GM12878 (cell line): ENCODE measurements around the gene SYNGR4. TPM values are rescaled to one million over a fixed set of nuclear protein-coding genes. Genes with fewer than 3 reads are reported as not detected.

Experiments
- ATAC-seq: fragments of 200-7000 bp; cut with Tn5 transposase; 3 replicates; pipeline ENCODE4 v1.9.1; 2020; ENCODE audit warnings: mild to moderate bottlenecking, moderate library complexity
- BruUV-seq: library from RNA; stranded (reverse); fragments of 400-500 nt; replicated peaks from 2 replicates; lab custom pipeline; 2021; lab: Mats Ljungman, UMichigan
- CTCF ChIA-PET: fragments of 300-600 bp; sonication (Branson Sonifier 250); formaldehyde crosslinking; extraction: SDS; loops from one replicate; lab custom pipeline; 2021; ENCODE audit warnings: inconsistent platforms; lab: Yijun Ruan, JAX
- POLR2A ChIA-PET: fragments of 350-600 bp; formaldehyde crosslinking; extraction: SDS; loops from one replicate; lab custom pipeline; 2021; ENCODE audit warnings: inconsistent platforms; lab: Charles Lee
- RAD21 ChIA-PET: fragments of 300-600 bp; sonication (Branson Sonifier 250); formaldehyde crosslinking; loops from one replicate; lab custom pipeline; 2023; ENCODE audit warnings: antibody characterized with exemption; ENCODE audit not compliant: unreplicated experiment; lab: Charles Lee
- SMC1A ChIA-PET: fragments of 300-600 bp; sonication (Branson Sonifier 250); formaldehyde crosslinking; loops from one replicate; lab custom pipeline; 2023; ENCODE audit not compliant: unreplicated experiment, uncharacterized antibody; lab: Charles Lee
- DNase-seq: peaks from one replicate; pipeline ENCODE4 v3.0.0-alpha.2; 2011; ENCODE audit warnings: low read depth, low spot score
- FAIRE-seq: peaks from 3 replicates; lab custom pipeline; 2011; peaks lifted over from hg19 to GRCh38; lab: Jason Lieb, UNC
- H2AFZ ChIP-seq: 2 replicates; pipeline ENCODE4 v1.6.0; 2011; ENCODE audit warnings: low read depth, low read length, control low read depth; ENCODE audit not compliant: control insufficient read depth
- H3K27ac ChIP-seq: 2 replicates; pipeline ENCODE4 v1.5.1; 2011; ENCODE audit warnings: control low read depth; ENCODE audit not compliant: control insufficient read depth, insufficient read depth
- H3K27me3 ChIP-seq, 2 experiments: replicated peaks in 1 of 2; 2 replicates each; pipeline versions ENCODE4 v1.6.0 to v1.6.1; 2011; ENCODE audit warnings: low read length in 1 of 2; ENCODE audit not compliant: control insufficient read depth in 2 of 2, insufficient read depth in 2 of 2
- H3K36me3 ChIP-seq, 2 experiments: 2 replicates each; pipeline ENCODE4 v1.5.1; 2011; ENCODE audit warnings: low read length in 1 of 2; ENCODE audit not compliant: control insufficient read depth in 2 of 2, insufficient read depth in 2 of 2
- H3K4me1 ChIP-seq: 2 replicates; pipeline ENCODE4 v1.6.1; 2011; ENCODE audit warnings: mild to moderate bottlenecking, low read length, moderate library complexity, mixed read lengths; ENCODE audit not compliant: control insufficient read depth, insufficient read depth
- H3K4me2 ChIP-seq: 2 replicates; pipeline ENCODE4 v1.6.0; 2011; ENCODE audit warnings: control low read depth; ENCODE audit not compliant: control insufficient read depth, insufficient read depth
- H3K4me3 ChIP-seq: fragments of 200-600 bp; sonication (generic); 2 replicates; pipeline ENCODE4 v1.5.1; 2016
- H3K79me2 ChIP-seq: 2 replicates; pipeline ENCODE4 v1.6.0; 2011; ENCODE audit warnings: low read length; ENCODE audit not compliant: control insufficient read depth, insufficient read depth
- H3K9ac ChIP-seq: 2 replicates; pipeline ENCODE4 v1.8.0; 2011; ENCODE audit warnings: low read length, control low read depth, mixed read lengths; ENCODE audit not compliant: control insufficient read depth, insufficient read depth
- H3K9me3 ChIP-seq: replicated peaks from 3 replicates; pipeline ENCODE4 v1.5.1; 2011; ENCODE audit warnings: mild to moderate bottlenecking, low read length; ENCODE audit not compliant: control insufficient read depth, insufficient read depth
- H4K20me1 ChIP-seq: 2 replicates; pipeline ENCODE4 v1.6.0; 2011; ENCODE audit not compliant: control insufficient read depth, insufficient read depth
- BCL11A ChIP-seq: IDR thresholded peaks from 2 replicates; pipeline ENCODE4 v1.6.1; 2011; ENCODE audit warnings: low read depth, low read length
- EZH2 ChIP-seq: IDR thresholded peaks from 2 replicates; pipeline ENCODE4 v1.6.1; 2012; ENCODE audit warnings: low read depth, mild to moderate bottlenecking, control low read depth, inconsistent platforms, low read length, borderline replicate concordance; ENCODE audit not compliant: control insufficient read depth
- FOS ChIP-seq: IDR thresholded peaks from 3 replicates; pipeline ENCODE4 v1.6.1; 2011; ENCODE audit warnings: borderline replicate concordance; ENCODE audit not compliant: insufficient read length; ENCODE audit errors: extremely low read depth
- LARP7 ChIP-seq: fragments of 450-650 bp; IDR thresholded peaks from 2 replicates; pipeline ENCODE4 v1.6.1; 2017; ENCODE audit warnings: mild to moderate bottlenecking
- MYC ChIP-seq: IDR thresholded peaks from 2 replicates; pipeline ENCODE4 v1.6.1; 2011; ENCODE audit warnings: mild to moderate bottlenecking, low read length, moderate library complexity, inconsistent platforms; ENCODE audit not compliant: insufficient read depth, insufficient replicate concordance, insufficient read length, severe bottlenecking
- NFYA ChIP-seq: IDR thresholded peaks from 2 replicates; pipeline ENCODE4 v1.6.1; 2011; ENCODE audit warnings: low read depth, mild to moderate bottlenecking, low read length, improper control_type of control experiment, borderline replicate concordance
- NR2C1 ChIP-seq: fragments of 450-650 bp; IDR thresholded peaks from 2 replicates; pipeline ENCODE4 v1.6.1; 2017; ENCODE audit warnings: antibody characterized with exemption, mild to moderate bottlenecking, moderate library complexity
- RELA ChIP-seq: fragments of 450-650 bp; IDR thresholded peaks from 2 replicates; pipeline ENCODE4 v1.8.0; 2014; ENCODE audit warnings: borderline replicate concordance; ENCODE audit not compliant: partially characterized antibody
- SMAD1 ChIP-seq: fragments of 450-650 bp; IDR thresholded peaks from 2 replicates; pipeline ENCODE4 v1.6.1; 2018; ENCODE audit warnings: mild to moderate bottlenecking, low read depth; ENCODE audit not compliant: partially characterized antibody
- SMC3 ChIP-seq: IDR thresholded peaks from 2 replicates; pipeline ENCODE4 v1.6.1; 2011; ENCODE audit warnings: low read length, improper control_type of control experiment, borderline replicate concordance
- SUZ12 ChIP-seq: fragments of 200-600 bp; sonication (generic); IDR thresholded peaks from one replicate; pipeline ENCODE4 v1.6.1; 2018; ENCODE audit warnings: antibody characterized with exemption, mild to moderate bottlenecking; ENCODE audit not compliant: unreplicated experiment
- YBX1 ChIP-seq: fragments of 450-650 bp; IDR thresholded peaks from 2 replicates; pipeline ENCODE4 v1.6.1; 2016; ENCODE audit warnings: antibody characterized with exemption
- ZNF384 ChIP-seq: IDR thresholded peaks from 2 replicates; pipeline ENCODE4 v1.6.1; 2012; ENCODE audit warnings: low read depth, mild to moderate bottlenecking, low read length, improper control_type of control experiment, borderline replicate concordance
- ZNF622 ChIP-seq: fragments of 450-650 bp; IDR thresholded peaks from 2 replicates; pipeline ENCODE4 v1.6.1; 2017; ENCODE audit warnings: mild to moderate bottlenecking, inconsistent platforms
- ZSCAN29 ChIP-seq: fragments of 450-650 bp; IDR thresholded peaks from 2 replicates; pipeline ENCODE4 v1.6.1; 2017; ENCODE audit warnings: mild to moderate bottlenecking, moderate library complexity
- WGBS: methylation state at CpG from one replicate; pipeline ENCODE4 v1.1.6; 2016; ENCODE audit warnings: low lambda C conversion rate; ENCODE audit not compliant: insufficient replicate concordance, insufficient coverage; ENCODE audit errors: missing lambda C conversion rate; 5-methylcytosine and 5-hydroxymethylcytosine counted together
- in situ Hi-C: fragments of 300-500 bp; cut with MboI; formaldehyde crosslinking; loops from 9 replicates; pipeline ENCODE4 v1.14.3; 2018; ENCODE audit warnings: mixed read lengths
- intact Hi-C: fragments of 100-400 bp; cut with micrococcal nuclease; formaldehyde crosslinking; loops from one replicate; pipeline ENCODE4 v1.14.2; 2022; ENCODE audit not compliant: unreplicated experiment
- polyA plus RNA-seq, 11 experiments: library from polyadenylated mRNA; depleted of rRNA in 4 of 11; unstranded in 6 of 11; stranded (reverse) in 5 of 11; fragments of >200 nt; fragmentation: Nextera tagmentation in 4 of 11; fragmentation: Illumina TruSeq in 1 of 11; extraction: Ambion mirVana in 4 of 11; extraction: Trizol in 1 of 11; gene quantifications; 1 replicate in 1 of 11; 2 replicates in 10 of 11; pipeline versions ENCODE4 v1.2.1 to v1.2.3, GENCODE V29; 2011 to 2016; ENCODE audit warnings: inconsistent platforms in 2 of 11, missing spikeins in 2 of 11, low read depth in 1 of 11
- total RNA-seq, 4 experiments: library from RNA; depleted of rRNA in 3 of 4; stranded (reverse); fragments of >200 nt in 3 of 4; fragmentation: Illumina TruSeq in 1 of 4; extraction: Trizol in 1 of 4; gene quantifications; 2 replicates each; pipeline versions ENCODE4 v1.2.1 to v1.2.3, GENCODE V29; 2013 to 2021
- TF ChIP-seq, protein P1 (sequence below): fragments of 450-650 bp; IDR thresholded peaks from 2 replicates; pipeline ENCODE4 v1.6.1; 2017; ENCODE audit warnings: mild to moderate bottlenecking, moderate library complexity
- TF ChIP-seq, protein P2 (sequence below): fragments of 450-650 bp; formaldehyde crosslinking; IDR thresholded peaks from 2 replicates; pipeline ENCODE4 v1.4.0; 2020; ENCODE audit warnings: mild to moderate bottlenecking, moderate library complexity

SYNGR4 gene
- total and polyA plus RNA-seq, 10 of the 15 experiments (the other 5 are each of a cell fraction or from before 2014, with no cell fraction given), result 0.08 to 0.72 (median 0.17) TPM; not detected in 6

DNA sequence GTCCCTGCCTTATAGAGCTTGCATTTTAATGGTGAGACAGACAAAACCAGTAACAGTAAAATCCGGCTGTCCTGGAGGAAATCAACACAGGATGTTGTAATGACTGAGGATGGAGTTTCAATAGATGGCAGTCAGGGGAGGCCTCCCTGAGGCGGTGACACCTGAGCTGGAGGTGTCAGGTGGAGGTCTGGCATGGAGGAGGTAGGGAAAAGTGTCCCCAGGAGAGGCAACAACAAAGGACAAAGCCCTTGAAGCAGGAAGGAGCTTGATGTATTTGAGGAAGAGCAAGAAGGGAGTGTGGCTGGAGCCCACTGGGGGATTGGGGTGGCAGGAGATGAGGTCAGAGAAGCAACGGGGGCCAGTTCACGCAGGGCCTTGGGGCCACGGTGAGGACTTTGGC is 37.1 kb downstream of the SYNGR4 start:
- WGBS, result 37% methylated on average over 5 of the region's 5 CpGs
- no peaks in the 10 kb centered on the region for H3K9me3 ChIP-seq
- intact Hi-C loops (no loop called here), in situ Hi-C loops (no loop called here)
- ATAC-seq (no peak), DNase-seq (no peak), FAIRE-seq (no peak)
- H3K9ac ChIP-seq, result no peak overlapping the region
- peaks cover 11% of the 10 kb centered on the region for H3K4me1 ChIP-seq
- POLR2A ChIA-PET, result interaction anchor here (1.3 kb wide), 1 partner anchor 10 kb away, joined by 3 read pairs; the partner anchor contains the start of gene KDELR1
- H4K20me1 ChIP-seq, result no peaks in the 10 kb centered on the region
- no peak overlapping the region for H3K4me2 ChIP-seq
- no TSS peak for BruUV-seq
- TF ChIP-seq SMC3, result no peak
- TF ChIP-seq, protein P1, sequence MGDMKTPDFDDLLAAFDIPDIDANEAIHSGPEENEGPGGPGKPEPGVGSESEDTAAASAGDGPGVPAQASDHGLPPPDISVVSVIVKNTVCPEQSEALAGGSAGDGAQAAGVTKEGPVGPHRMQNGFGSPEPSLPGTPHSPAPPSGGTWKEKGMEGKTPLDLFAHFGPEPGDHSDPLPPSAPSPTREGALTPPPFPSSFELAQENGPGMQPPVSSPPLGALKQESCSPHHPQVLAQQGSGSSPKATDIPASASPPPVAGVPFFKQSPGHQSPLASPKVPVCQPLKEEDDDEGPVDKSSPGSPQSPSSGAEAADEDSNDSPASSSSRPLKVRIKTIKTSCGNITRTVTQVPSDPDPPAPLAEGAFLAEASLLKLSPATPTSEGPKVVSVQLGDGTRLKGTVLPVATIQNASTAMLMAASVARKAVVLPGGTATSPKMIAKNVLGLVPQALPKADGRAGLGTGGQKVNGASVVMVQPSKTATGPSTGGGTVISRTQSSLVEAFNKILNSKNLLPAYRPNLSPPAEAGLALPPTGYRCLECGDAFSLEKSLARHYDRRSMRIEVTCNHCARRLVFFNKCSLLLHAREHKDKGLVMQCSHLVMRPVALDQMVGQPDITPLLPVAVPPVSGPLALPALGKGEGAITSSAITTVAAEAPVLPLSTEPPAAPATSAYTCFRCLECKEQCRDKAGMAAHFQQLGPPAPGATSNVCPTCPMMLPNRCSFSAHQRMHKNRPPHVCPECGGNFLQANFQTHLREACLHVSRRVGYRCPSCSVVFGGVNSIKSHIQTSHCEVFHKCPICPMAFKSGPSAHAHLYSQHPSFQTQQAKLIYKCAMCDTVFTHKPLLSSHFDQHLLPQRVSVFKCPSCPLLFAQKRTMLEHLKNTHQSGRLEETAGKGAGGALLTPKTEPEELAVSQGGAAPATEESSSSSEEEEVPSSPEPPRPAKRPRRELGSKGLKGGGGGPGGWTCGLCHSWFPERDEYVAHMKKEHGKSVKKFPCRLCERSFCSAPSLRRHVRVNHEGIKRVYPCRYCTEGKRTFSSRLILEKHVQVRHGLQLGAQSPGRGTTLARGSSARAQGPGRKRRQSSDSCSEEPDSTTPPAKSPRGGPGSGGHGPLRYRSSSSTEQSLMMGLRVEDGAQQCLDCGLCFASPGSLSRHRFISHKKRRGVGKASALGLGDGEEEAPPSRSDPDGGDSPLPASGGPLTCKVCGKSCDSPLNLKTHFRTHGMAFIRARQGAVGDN, result no peak
- TF ChIP-seq ZNF384, result no peak
- TF ChIP-seq EZH2, result no peak
- TF ChIP-seq LARP7, result no peak
- no peak for TF ChIP-seq FOS
- no peak for TF ChIP-seq SMAD1
- no peak for TF ChIP-seq ZNF622
- no peak for TF ChIP-seq YBX1
- TF ChIP-seq RELA, result no peak
- TF ChIP-seq BCL11A, result no peak
- no peak for TF ChIP-seq SUZ12
- TF ChIP-seq, protein P2, sequence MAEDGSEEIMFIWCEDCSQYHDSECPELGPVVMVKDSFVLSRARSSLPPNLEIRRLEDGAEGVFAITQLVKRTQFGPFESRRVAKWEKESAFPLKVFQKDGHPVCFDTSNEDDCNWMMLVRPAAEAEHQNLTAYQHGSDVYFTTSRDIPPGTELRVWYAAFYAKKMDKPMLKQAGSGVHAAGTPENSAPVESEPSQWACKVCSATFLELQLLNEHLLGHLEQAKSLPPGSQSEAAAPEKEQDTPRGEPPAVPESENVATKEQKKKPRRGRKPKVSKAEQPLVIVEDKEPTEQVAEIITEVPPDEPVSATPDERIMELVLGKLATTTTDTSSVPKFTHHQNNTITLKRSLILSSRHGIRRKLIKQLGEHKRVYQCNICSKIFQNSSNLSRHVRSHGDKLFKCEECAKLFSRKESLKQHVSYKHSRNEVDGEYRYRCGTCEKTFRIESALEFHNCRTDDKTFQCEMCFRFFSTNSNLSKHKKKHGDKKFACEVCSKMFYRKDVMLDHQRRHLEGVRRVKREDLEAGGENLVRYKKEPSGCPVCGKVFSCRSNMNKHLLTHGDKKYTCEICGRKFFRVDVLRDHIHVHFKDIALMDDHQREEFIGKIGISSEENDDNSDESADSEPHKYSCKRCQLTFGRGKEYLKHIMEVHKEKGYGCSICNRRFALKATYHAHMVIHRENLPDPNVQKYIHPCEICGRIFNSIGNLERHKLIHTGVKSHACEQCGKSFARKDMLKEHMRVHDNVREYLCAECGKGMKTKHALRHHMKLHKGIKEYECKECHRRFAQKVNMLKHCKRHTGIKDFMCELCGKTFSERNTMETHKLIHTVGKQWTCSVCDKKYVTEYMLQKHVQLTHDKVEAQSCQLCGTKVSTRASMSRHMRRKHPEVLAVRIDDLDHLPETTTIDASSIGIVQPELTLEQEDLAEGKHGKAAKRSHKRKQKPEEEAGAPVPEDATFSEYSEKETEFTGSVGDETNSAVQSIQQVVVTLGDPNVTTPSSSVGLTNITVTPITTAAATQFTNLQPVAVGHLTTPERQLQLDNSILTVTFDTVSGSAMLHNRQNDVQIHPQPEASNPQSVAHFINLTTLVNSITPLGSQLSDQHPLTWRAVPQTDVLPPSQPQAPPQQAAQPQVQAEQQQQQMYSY (CRISPR knock-in tag), result no peak
- no peak for TF ChIP-seq NFYA
- no peak for TF ChIP-seq NR2C1
- no peak for TF ChIP-seq ZSCAN29
- TF ChIP-seq MYC, result no peak
- no peaks in the 10 kb centered on the region; a peak in 2 of 4 replicates for H3K27me3 ChIP-seq
- no peak overlapping the region for H3K27ac ChIP-seq
- no peak overlapping the region for H3K4me3 ChIP-seq
- SMC1A ChIA-PET, result interaction anchor here (0.7 kb wide), 1 partner anchor 10 kb away, joined by 3 read pairs; the partner anchor contains the start of gene KDELR1
- CTCF ChIA-PET, result interaction anchor here (1.7 to 2.7 kb wide), 2 partner anchors 10 to 80 kb away, joined by 5 to 17 read pairs; partner anchors contain the start of gene KDELR1
- H3K36me3 ChIP-seq, result no peaks in the 10 kb centered on the region
- no peaks in the 10 kb centered on the region for H3K79me2 ChIP-seq
- H2AFZ ChIP-seq, result no peak overlapping the region
- RAD21 ChIA-PET, result interaction anchor here (1.0 kb wide), 1 partner anchor 10 kb away, joined by 3 read pairs; the partner anchor contains the start of gene KDELR1
